ENCODE measurements around the gene ADGRG7.
"Not testable (repeated sequence)": the region's sequence is repeated elsewhere in the genome, so short reads cannot be mapped to it uniquely, and the experiment has no call there.

ADGRG7 gene

DNA sequence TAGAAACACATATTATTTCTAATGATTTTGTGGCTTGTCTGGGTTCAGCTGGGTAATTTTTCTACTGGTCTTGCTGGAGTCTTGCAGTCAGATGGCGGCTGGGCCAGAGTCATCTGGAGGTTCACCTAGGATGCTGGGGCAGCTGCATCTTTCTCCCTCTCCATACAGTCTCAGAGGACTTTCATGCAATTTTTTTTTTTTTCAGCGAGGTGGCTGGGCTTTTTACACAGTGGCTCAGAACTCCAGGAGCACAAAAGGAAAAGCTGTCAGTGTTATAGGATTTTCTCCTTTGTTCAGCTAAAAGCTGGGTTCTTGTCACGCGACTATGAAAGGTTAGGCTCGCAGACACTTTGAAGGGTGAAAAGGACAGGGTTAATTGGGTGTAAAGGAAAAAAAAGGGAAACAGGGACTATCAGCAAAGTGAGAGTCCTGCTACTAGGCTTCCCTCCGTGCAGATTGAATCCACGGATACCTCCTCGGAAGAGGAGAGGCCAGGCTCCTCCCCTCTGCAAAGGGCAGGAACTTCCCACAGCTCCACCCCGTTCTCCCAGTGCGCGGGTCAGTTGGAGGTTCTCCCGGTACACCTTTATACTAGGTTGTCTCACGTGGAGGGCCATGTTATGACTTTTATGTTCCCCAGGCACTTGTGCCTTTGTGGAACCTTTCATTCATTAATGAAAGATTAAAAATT lies 44.3 kb downstream of the ADGRG7 start:
- TF ChIP-seq POLR2AphosphoS5 (IDR thresholded peaks at IDR 0.05; ENCODE audit: low read depth, low read length) (no peak), POLR2A (IDR thresholded peaks at IDR 0.05; ENCODE audit: low read depth, low read length) (no peak), TAF1 (IDR thresholded peaks at IDR 0.05; ENCODE audit: low read depth, low read length) (no peak), SPI1 (IDR thresholded peaks at IDR 0.05; ENCODE audit: low read depth, low read length) (no peak), POU2F2 (IDR thresholded peaks at IDR 0.05; ENCODE audit: low read depth, low read length) (no peak), PAX5 (IDR thresholded peaks at IDR 0.05; ENCODE audit: insufficient read depth, low read length, severe bottlenecking) (no peak)
- no peak for DNase-seq (ENCODE audit: insufficient read length, low spot score)
- FAIRE-seq = no peak

DNA sequence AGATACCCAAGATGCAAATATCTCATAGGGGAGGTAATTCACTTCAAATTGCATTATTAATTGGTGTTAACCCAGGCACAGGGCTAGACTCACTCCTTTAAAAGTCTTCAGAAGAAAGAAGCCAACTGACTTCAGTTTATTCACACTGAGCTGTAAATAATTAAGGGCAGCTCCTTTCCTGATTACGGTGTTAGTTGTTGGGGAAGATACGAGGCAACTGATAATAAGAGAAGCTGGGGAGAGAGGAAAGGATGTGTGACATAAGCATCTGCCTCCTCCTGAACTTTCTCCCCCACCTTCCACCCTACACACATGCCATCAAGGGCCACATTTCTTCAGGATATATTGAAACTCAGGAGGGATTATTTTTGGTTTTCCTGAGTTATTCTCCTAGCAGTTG lies 47.5 kb downstream of the ADGRG7 start:
- no peak for DNase-seq (ENCODE audit: insufficient read length, low spot score)
- no peak for FAIRE-seq

DNA sequence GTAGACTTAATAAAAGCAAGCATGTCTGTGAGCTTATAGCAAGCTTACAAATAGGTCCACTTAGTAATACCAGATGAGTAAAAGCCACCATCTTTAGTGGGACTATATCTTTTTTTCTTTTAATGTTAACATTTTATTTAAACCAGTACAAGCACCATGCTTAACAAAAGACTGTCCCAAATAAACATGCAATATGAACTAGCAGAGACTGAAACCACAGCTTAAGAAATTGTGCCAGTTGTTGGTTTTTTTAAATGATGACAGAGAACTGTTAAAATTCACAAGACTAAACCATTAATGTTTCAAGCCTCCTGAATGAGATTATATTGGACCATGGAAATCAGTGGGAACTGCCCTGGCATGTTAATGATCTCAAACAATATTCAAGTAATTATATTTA lies 51.9 kb downstream of the ADGRG7 start:
- not testable (repeated sequence) for FAIRE-seq

More for the DNA sequence above, 47.5 kb downstream of the ADGRG7 start:
- TF ChIP-seq POU2F2 (IDR thresholded peaks at IDR 0.05; ENCODE audit: low read depth, low read length) = no peak
- no peak for TF ChIP-seq SPI1 (IDR thresholded peaks at IDR 0.05; ENCODE audit: low read depth, low read length)
- no peak for TF ChIP-seq POLR2A (IDR thresholded peaks at IDR 0.05; ENCODE audit: low read depth, low read length)
- TF ChIP-seq TAF1 (IDR thresholded peaks at IDR 0.05; ENCODE audit: low read depth, low read length) = no peak
- no peak for TF ChIP-seq POLR2AphosphoS5 (IDR thresholded peaks at IDR 0.05; ENCODE audit: low read depth, low read length)
- no peak for TF ChIP-seq PAX5 (IDR thresholded peaks at IDR 0.05; ENCODE audit: insufficient read depth, low read length, severe bottlenecking)

DNA sequence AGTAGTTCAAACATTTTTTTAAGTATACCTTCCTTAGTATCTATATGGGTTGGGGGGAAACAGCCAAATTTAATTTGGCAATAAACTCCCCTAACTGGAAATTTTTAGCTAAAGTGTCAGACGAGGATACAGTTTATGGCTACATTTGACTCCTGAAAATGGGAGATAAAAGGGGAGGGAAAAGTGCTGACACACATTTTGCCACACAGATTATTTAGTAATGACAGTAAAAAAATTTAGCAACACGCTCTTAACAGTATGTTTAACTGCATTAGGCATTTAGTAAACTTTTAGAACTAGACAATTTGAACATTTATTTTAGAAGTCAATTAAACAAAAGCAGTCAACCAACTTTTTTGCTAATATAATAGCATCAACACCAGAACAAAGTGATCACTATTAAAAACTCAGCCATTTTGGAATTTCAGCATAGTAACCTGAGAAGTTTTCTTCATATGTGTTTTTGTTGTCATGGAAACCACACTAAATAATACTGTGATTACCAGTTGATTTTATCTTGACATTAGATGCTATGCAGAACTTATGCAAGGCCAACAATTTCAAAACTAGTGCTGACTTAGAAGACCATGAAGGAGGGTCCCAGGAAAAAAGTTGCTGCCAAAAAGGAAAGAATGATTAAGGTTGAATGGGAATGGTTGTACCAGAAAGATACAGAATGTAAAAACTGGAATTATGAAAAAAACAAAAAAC lies 52.9 kb downstream of the ADGRG7 start:
- FAIRE-seq = no peak
- TF ChIP-seq TAF1 (IDR thresholded peaks at IDR 0.05; ENCODE audit: low read depth, low read length) = no peak
- TF ChIP-seq POLR2A (IDR thresholded peaks at IDR 0.05; ENCODE audit: low read depth, low read length) = no peak
- no peak for TF ChIP-seq POU2F2 (IDR thresholded peaks at IDR 0.05; ENCODE audit: low read depth, low read length)
- TF ChIP-seq SPI1 (IDR thresholded peaks at IDR 0.05; ENCODE audit: low read depth, low read length) = no peak
- TF ChIP-seq PAX5 (IDR thresholded peaks at IDR 0.05; ENCODE audit: insufficient read depth, low read length, severe bottlenecking) = no peak
- TF ChIP-seq POLR2AphosphoS5 (IDR thresholded peaks at IDR 0.05; ENCODE audit: low read depth, low read length) = no peak
- no peak for DNase-seq (ENCODE audit: insufficient read length, low spot score)

More for the DNA sequence above, 51.9 kb downstream of the ADGRG7 start:
- DNase-seq (ENCODE audit: insufficient read length, low spot score) = not testable (repeated sequence)

DNA sequence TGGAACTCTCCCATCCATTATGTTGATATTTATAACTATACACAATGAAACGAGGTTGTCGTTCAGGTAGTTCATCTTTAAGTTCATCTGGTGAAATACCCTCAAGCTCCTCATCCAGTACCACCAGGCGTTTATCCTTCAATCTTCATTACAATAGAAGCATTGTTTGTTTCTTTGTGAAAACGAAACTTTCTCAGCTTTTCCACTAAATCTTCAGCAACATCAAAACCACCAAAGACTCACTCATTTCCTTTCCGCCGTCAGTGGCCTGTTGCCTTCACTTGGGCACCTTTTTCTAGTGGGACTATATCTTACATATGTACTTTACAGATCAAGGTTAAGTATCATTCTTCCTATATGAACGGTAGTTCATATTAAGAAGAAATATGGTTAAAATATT lies 55.8 kb downstream of the ADGRG7 start:
- DNase-seq (ENCODE audit: insufficient read length, low spot score) (no peak), FAIRE-seq (no peak)
- no peak for TF ChIP-seq SPI1 (IDR thresholded peaks at IDR 0.05; ENCODE audit: low read depth, low read length)
- TF ChIP-seq POU2F2 (IDR thresholded peaks at IDR 0.05; ENCODE audit: low read depth, low read length) = no peak
- no peak for TF ChIP-seq TAF1 (IDR thresholded peaks at IDR 0.05; ENCODE audit: low read depth, low read length)
- no peak for TF ChIP-seq POLR2AphosphoS5 (IDR thresholded peaks at IDR 0.05; ENCODE audit: low read depth, low read length)
- no peak for TF ChIP-seq POLR2A (IDR thresholded peaks at IDR 0.05; ENCODE audit: low read depth, low read length)
- TF ChIP-seq PAX5 (IDR thresholded peaks at IDR 0.05; ENCODE audit: insufficient read depth, low read length, severe bottlenecking) = no peak

DNA sequence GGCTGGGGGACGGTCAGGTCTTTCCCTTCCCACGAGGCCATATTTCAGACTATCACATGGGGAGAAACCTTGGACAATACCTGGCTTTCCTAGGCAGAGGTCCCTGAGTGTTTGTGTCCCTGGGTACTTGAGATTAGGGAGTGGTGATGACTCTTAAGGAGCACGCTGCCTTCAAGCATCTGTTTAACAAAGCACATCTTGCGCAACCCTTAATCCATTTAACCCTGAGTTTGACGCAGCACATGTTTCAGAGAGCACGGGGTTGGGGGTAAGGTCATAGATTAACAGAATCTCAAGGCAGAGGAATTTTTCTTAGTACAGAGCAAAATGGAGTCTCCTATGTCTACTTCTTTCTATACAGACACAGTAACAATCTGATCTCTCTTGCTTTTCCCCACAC lies 57.3 kb downstream of the ADGRG7 start:
- not testable (repeated sequence) for FAIRE-seq

DNA sequence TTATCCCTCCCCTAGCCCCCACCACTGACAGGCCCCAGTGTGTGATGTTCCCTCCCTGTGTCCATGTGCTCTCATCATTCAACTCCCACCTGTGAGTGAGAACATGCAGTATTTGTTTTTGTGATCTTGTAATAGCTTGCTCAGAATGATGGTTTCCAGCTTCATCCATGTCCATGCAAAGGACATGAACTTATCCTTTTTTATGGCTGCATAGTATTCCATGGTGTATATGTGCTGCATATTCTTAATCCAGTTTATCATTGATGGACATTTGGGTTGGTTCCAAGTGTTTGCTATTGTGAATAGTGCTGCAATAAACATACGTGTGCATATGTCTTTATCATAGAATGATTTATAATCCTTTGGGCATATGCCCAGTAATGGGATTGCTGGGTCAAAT lies 57.9 kb downstream of the ADGRG7 start:
- not testable (repeated sequence) for FAIRE-seq; DNase-seq (ENCODE audit: insufficient read length, low spot score)

More for the DNA sequence above, 57.3 kb downstream of the ADGRG7 start:
- DNase-seq (ENCODE audit: insufficient read length, low spot score) = not testable (repeated sequence)

DNA sequence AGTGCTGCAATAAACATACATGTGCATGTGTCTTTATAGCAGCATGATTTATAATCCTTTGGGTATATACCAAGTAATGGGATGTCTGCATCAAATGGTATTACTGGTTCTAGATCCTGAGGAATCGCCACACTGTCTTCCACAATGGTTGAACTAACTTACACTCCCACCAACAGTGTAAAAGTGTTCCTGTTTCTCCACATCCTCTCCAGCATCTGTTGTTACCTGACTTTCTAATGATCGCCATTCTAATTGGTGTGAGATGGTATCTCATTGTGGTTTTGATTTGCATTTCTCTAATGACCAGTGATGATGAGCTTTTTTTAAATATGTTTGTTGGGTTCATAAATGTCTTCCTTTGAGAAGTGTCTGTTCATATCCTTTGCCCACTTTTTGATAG lies 61.6 kb downstream of the ADGRG7 start:
- DNase-seq (ENCODE audit: insufficient read length, low spot score); FAIRE-seq: not testable (repeated sequence)

DNA sequence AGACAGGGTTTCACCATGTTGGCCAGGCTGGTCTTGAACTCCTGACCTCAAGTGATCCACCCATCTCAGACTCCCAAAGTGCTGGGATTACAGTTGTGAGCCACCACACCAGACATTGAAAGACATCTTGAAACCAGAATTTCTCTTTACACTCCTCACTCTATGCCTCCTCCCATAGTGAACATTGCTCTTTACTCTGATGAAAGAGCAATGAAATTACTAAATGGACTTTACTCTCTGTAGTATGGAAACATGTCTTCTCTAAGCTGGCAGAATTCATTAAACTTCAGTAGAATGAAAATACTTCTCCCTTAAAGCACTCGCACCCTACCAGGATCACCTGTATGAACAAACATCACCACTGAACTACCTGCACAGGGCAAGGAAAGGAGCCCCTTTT lies 72.1 kb downstream of the ADGRG7 start:
- FAIRE-seq = no peak
- TF ChIP-seq PAX5 (IDR thresholded peaks at IDR 0.05; ENCODE audit: insufficient read depth, low read length, severe bottlenecking) (no peak), TAF1 (IDR thresholded peaks at IDR 0.05; ENCODE audit: low read depth, low read length) (no peak), SPI1 (IDR thresholded peaks at IDR 0.05; ENCODE audit: low read depth, low read length) (no peak), POLR2A (IDR thresholded peaks at IDR 0.05; ENCODE audit: low read depth, low read length) (no peak), POLR2AphosphoS5 (IDR thresholded peaks at IDR 0.05; ENCODE audit: low read depth, low read length) (no peak), POU2F2 (IDR thresholded peaks at IDR 0.05; ENCODE audit: low read depth, low read length) (no peak)

DNA sequence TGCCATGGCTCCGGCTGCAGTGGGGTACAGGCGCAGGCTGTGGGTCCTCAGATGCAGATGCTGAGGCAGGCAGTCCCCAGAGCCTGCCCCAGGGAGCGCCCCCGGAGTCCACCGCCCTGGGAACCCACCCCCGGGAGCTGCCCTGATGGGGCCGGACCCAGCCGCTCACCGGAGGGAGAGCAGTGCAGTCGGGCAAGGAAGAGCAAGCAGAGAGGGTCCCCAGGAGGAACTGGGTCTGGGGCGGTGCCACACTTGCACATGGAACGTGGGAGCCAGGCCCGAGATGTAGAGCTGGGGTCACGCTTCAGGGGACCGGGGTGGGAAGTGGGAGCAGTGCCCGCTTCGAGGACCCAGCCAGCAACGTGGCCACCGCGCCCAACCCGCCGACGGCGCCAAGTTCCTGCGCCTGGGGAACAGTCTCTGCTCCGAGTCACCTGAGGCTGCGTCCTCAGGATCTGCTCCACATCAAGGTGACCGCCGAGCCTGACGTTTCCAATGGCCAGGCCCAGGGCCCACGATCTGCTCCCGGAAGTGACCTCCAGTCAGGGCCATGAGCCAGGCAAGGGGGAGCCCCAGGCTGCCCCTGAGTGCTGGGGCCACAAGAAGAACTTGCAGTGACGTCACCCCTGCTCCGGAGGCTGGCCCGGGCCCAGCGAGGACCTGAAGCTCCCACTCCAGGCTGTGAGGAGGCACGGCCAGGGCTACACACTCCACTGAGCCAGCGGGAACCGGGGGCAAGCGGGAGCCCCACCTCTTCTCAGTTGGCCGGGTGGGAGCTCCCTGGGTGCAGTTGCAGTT lies 72.9 kb downstream of the ADGRG7 start:
- TF ChIP-seq POLR2AphosphoS5 (IDR thresholded peaks at IDR 0.05; ENCODE audit: low read depth, low read length) (no peak), POLR2A (IDR thresholded peaks at IDR 0.05; ENCODE audit: low read depth, low read length) (no peak), PAX5 (IDR thresholded peaks at IDR 0.05; ENCODE audit: insufficient read depth, low read length, severe bottlenecking) (no peak), SPI1 (IDR thresholded peaks at IDR 0.05; ENCODE audit: low read depth, low read length) (no peak), POU2F2 (IDR thresholded peaks at IDR 0.05; ENCODE audit: low read depth, low read length) (no peak), TAF1 (IDR thresholded peaks at IDR 0.05; ENCODE audit: low read depth, low read length) (no peak)
- DNase-seq (ENCODE audit: insufficient read length, low spot score) = no peak
- FAIRE-seq = no peak

More for the DNA sequence above, 72.1 kb downstream of the ADGRG7 start:
- no peak for DNase-seq (ENCODE audit: insufficient read length, low spot score)
